OCI-LY3 (cell line): ENCODE data around the gene C9orf50.

Experiments used
- H2AFZ ChIP-seq: fragments of 200-600, 300-600 bp; shearing (Covaris generic); 2 replicates; pipeline ENCODE4 v1.6.0; 2014; ENCODE audit warnings: antibody characterized with exemption, low read depth, low read length
- H3K27ac ChIP-seq: fragments of 200-600, 300-600 bp; sonication (generic); 2 replicates; pipeline ENCODE4 v1.5.1; 2014; ENCODE audit warnings: mild to moderate bottlenecking, low read length, moderate library complexity, mixed read lengths
- H3K27me3 ChIP-seq: fragments of 200-600, 300-600 bp; sonication (generic); 2 replicates; pipeline ENCODE4 v1.6.1; 2014; ENCODE audit warnings: low read depth, low read length, mixed read lengths
- H3K36me3 ChIP-seq: fragments of 200-600, 300-600 bp; sonication (generic); replicated peaks from 2 replicates; pipeline ENCODE3; 2014; ENCODE audit warnings: low read depth, low read length, mixed read lengths
- H3K4me1 ChIP-seq: fragments of 300-600, 200-600 bp; sonication (generic); 2 replicates; pipeline ENCODE4 v1.6.1; 2014; ENCODE audit warnings: low read length, mixed read lengths
- H3K4me2 ChIP-seq: fragments of 200-600, 300-600 bp; sonication (generic); 2 replicates; pipeline ENCODE4 v1.6.1; 2014; ENCODE audit warnings: low read length, mixed read lengths
- H3K4me3 ChIP-seq: fragments of 300-600, 200-600 bp; sonication (generic); 2 replicates; pipeline ENCODE4 v1.5.1; 2014; ENCODE audit warnings: antibody characterized with exemption, mild to moderate bottlenecking, low read length, moderate library complexity
- H3K79me2 ChIP-seq: fragments of 300-600, 200-600 bp; shearing (Covaris generic); 2 replicates; pipeline ENCODE4 v1.6.1; 2014; ENCODE audit warnings: mild to moderate bottlenecking, low read length, mixed read lengths
- H3K9ac ChIP-seq: fragments of 300-600, 200-600 bp; shearing (Covaris generic); 2 replicates; pipeline ENCODE4 v1.6.0; 2014; ENCODE audit warnings: mild to moderate bottlenecking, low read length, moderate library complexity
- H3K9me3 ChIP-seq: fragments of 200-600, 300-600 bp; shearing (Covaris generic); 2 replicates; pipeline ENCODE4 v1.6.1; 2014; ENCODE audit warnings: low read length, mixed read lengths; ENCODE audit not compliant: insufficient read depth
- H4K20me1 ChIP-seq: fragments of 200-600, 300-600 bp; sonication (generic); 2 replicates; pipeline ENCODE4 v1.6.1; 2016; ENCODE audit warnings: low read length, mixed read lengths; ENCODE audit not compliant: insufficient read depth
- EZH2phosphoT487 ChIP-seq: fragments of 200-600 bp; shearing (Covaris generic); IDR thresholded peaks from 2 replicates; pipeline ENCODE4 v1.6.1; 2018; ENCODE audit warnings: antibody characterized with exemption, mixed run types, low read depth
- TF ChIP-seq, protein P1 (sequence below): fragments of 200-600, 300-600 bp; sonication (generic); IDR thresholded peaks from 2 replicates; pipeline ENCODE4 v1.5.1; 2014; ENCODE audit warnings: antibody characterized with exemption, low read length, low read depth

Gene C9orf50

GRCh38 chr9:129574911-129575585 lies 45.9 kb downstream of the C9orf50 start:
- Histone ChIP-seq H2AFZ (no peak overlapping the region), H3K36me3 (no peaks in the 10 kb centered on the region), H3K4me1 (peaks cover 12% of the 10 kb centered on the region), H3K4me2 (no peak overlapping the region), H3K9me3 (no peaks in the 10 kb centered on the region), H4K20me1 (no peaks in the 10 kb centered on the region), H3K9ac (no peak overlapping the region), H3K79me2 (no peaks in the 10 kb centered on the region), H3K27ac (no peak overlapping the region), H3K27me3 (no peaks in the 10 kb centered on the region), H3K4me3 (no peak overlapping the region)
- TF ChIP-seq EZH2phosphoT487: no peak
- TF ChIP-seq, protein P1, sequence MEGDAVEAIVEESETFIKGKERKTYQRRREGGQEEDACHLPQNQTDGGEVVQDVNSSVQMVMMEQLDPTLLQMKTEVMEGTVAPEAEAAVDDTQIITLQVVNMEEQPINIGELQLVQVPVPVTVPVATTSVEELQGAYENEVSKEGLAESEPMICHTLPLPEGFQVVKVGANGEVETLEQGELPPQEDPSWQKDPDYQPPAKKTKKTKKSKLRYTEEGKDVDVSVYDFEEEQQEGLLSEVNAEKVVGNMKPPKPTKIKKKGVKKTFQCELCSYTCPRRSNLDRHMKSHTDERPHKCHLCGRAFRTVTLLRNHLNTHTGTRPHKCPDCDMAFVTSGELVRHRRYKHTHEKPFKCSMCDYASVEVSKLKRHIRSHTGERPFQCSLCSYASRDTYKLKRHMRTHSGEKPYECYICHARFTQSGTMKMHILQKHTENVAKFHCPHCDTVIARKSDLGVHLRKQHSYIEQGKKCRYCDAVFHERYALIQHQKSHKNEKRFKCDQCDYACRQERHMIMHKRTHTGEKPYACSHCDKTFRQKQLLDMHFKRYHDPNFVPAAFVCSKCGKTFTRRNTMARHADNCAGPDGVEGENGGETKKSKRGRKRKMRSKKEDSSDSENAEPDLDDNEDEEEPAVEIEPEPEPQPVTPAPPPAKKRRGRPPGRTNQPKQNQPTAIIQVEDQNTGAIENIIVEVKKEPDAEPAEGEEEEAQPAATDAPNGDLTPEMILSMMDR: no peak

GRCh38 chr9:129573977-129574376 lies 46.9 kb downstream of the C9orf50 start:
- Histone ChIP-seq H3K79me2 (no peaks in the 10 kb centered on the region), H4K20me1 (no peaks in the 10 kb centered on the region), H3K27ac (no peak overlapping the region), H3K9me3 (no peaks in the 10 kb centered on the region), H3K4me2 (no peak overlapping the region), H3K9ac (no peak overlapping the region), H3K4me3 (no peak overlapping the region), H3K36me3 (no peaks in the 10 kb centered on the region), H2AFZ (no peak overlapping the region), H3K27me3 (no peaks in the 10 kb centered on the region), H3K4me1 (peaks cover 5% of the 10 kb centered on the region; the same call in 1 of the 2 replicates)
- TF ChIP-seq, protein P1: no peak

- H3K4me2 ChIP-seq: no peak overlapping the region
- H3K4me1 ChIP-seq: peaks cover 5% of the 10 kb centered on the region; the same call in 1 of the 2 replicates
- H3K27ac ChIP-seq: no peak overlapping the region
- TF ChIP-seq, protein P1: no peak
- TF ChIP-seq EZH2phosphoT487: no peak
- no peak overlapping the region for H3K9ac ChIP-seq
- H4K20me1 ChIP-seq: no peaks in the 10 kb centered on the region
- no peaks in the 10 kb centered on the region for H3K79me2 ChIP-seq
- no peak overlapping the region for H3K4me3 ChIP-seq
- no peaks in the 10 kb centered on the region for H3K36me3 ChIP-seq
- H3K27me3 ChIP-seq: no peaks in the 10 kb centered on the region
- H2AFZ ChIP-seq: no peak overlapping the region
- no peaks in the 10 kb centered on the region for H3K9me3 ChIP-seq
Measured at GRCh38 chr9:129572517-129572916, 48.4 kb downstream of the C9orf50 start.

GRCh38 chr9:129572052-129572425 lies 48.9 kb downstream of the C9orf50 start:
- Histone ChIP-seq H3K27me3 (no peaks in the 10 kb centered on the region), H3K9ac (no peak overlapping the region), H3K4me3 (no peak overlapping the region), H3K9me3 (no peaks in the 10 kb centered on the region), H4K20me1 (no peaks in the 10 kb centered on the region), H2AFZ (no peak overlapping the region), H3K36me3 (no peaks in the 10 kb centered on the region), H3K79me2 (no peaks in the 10 kb centered on the region), H3K4me2 (no peak overlapping the region), H3K4me1 (peaks cover 5% of the 10 kb centered on the region; the same call in 1 of the 2 replicates), H3K27ac (no peak overlapping the region)
- TF ChIP-seq, protein P1: no peak
- TF ChIP-seq EZH2phosphoT487: no peak
